Endodermal cell (in vitro differentiated cells): Measurements from ENCODE around the gene RAB34. TPM values are rescaled to one million over a fixed set of nuclear protein-coding genes. Genes with fewer than 3 reads are reported as not detected.

Source experiments
- DNase-seq: peaks from one replicate; pipeline ENCODE4 v3.0.0-alpha.2; 2017
- H3K27ac ChIP-seq: 2 replicates; pipeline ENCODE4 v1.5.1; 2013; ENCODE audit warnings: mild to moderate bottlenecking, low read depth, low read length, moderate library complexity
- H3K27me3 ChIP-seq: 2 replicates; pipeline ENCODE4 v1.6.1; 2013; ENCODE audit warnings: mild to moderate bottlenecking, low read length, moderate library complexity; ENCODE audit not compliant: insufficient read depth, control insufficient read depth, poor library complexity, severe bottlenecking
- H3K36me3 ChIP-seq: 2 replicates; pipeline ENCODE4 v1.7.0; 2013; ENCODE audit warnings: mild to moderate bottlenecking, low read length, moderate library complexity; ENCODE audit not compliant: control insufficient read depth, insufficient read depth
- H3K4me1 ChIP-seq: one replicate; pipeline ENCODE4 v1.7.0; 2013; ENCODE audit warnings: low read length; ENCODE audit not compliant: control insufficient read depth, insufficient read depth
- H3K4me3 ChIP-seq: 2 replicates; pipeline ENCODE4 v1.5.1; 2013; ENCODE audit warnings: mild to moderate bottlenecking, low read length, moderate library complexity
- H3K9ac ChIP-seq: 2 replicates; pipeline ENCODE4 v1.6.1; 2013; ENCODE audit warnings: mild to moderate bottlenecking, low read length, moderate library complexity; ENCODE audit not compliant: poor library complexity, severe bottlenecking; ENCODE audit errors: extremely low read depth
- H3K9me3 ChIP-seq: 2 replicates; pipeline ENCODE4 v1.6.1; 2013; ENCODE audit warnings: mild to moderate bottlenecking, low read length, moderate library complexity; ENCODE audit not compliant: control insufficient read depth
- H3K27ac Mint-ChIP-seq: 2 replicates; pipeline ENCODE4 v1.8.0; 2020; ENCODE audit warnings: mixed read lengths
- H3K27me3 Mint-ChIP-seq: 2 replicates; pipeline ENCODE4 v1.8.0; 2021; ENCODE audit warnings: mild to moderate bottlenecking, mixed read lengths; ENCODE audit not compliant: insufficient read depth
- H3K36me3 Mint-ChIP-seq: 2 replicates; pipeline ENCODE4 v1.8.0; 2020; ENCODE audit warnings: low read depth, mixed read lengths
- H3K4me1 Mint-ChIP-seq: 2 replicates; pipeline ENCODE4 v1.8.0; 2020; ENCODE audit warnings: mixed read lengths
- H3K4me3 Mint-ChIP-seq: 2 replicates; pipeline ENCODE4 v1.8.0; 2020; ENCODE audit warnings: mild to moderate bottlenecking, moderate library complexity, mixed read lengths
- H3K9me3 Mint-ChIP-seq: 2 replicates; pipeline ENCODE4 v1.8.0; 2020; ENCODE audit warnings: mild to moderate bottlenecking, mixed read lengths
- CTCF ChIP-seq: fragments of 200-600 bp; sonication (generic); conservative IDR thresholded peaks from 2 replicates; pipeline ENCODE4 v1.5.0; 2021; ENCODE audit warnings: antibody characterized with exemption, mild to moderate bottlenecking
- WGBS, 2 experiments: methylation state at CpG; one replicate each; pipeline versions ENCODE4 v1.1.5 to v1.1.7; 2013; ENCODE audit warnings: missing lambda C conversion rate in 2 of 2, mixed read lengths in 1 of 2; ENCODE audit not compliant: insufficient coverage in 1 of 2, insufficient read length in 1 of 2; 5-methylcytosine and 5-hydroxymethylcytosine counted together
- total RNA-seq, 2 donors: library from RNA; stranded (reverse); fragmentation: NEBNext Ultra II Directional in 1 of 2; extraction: Animal tissue kit (Norgen Biotek cat#: 25700) in 1 of 2; gene quantifications; 2 replicates in 1 of 2; 3 replicates in 1 of 2; pipeline ENCODE4 v1.2.1, GENCODE V29; 2021

The RAB34 gene
- total RNA-seq, 2 donors from 2014 or later = 111 to 112 TPM

GRCh38 chr17:28712032-28712704, 5.5 kb downstream of the RAB34 start:
- Histone ChIP-seq H3K27ac (peak overlapping the region; percentile 89), H3K4me3 (peak overlapping the region; percentile 73), H3K36me3 (peaks cover 27% of the 10 kb centered on the region), H3K9me3 (no peaks in the 10 kb centered on the region), H3K27me3 (no peaks in the 10 kb centered on the region), H3K4me1 (no peaks in the 10 kb centered on the region), H3K9ac (peak overlapping the region; percentile 91)
- DNase-seq = peak; percentile 93
- Mint-ChIP-seq H3K4me1 (peaks cover 19% of the 10 kb centered on the region), H3K4me3 (peak overlapping the region; percentile 75), H3K36me3 (peaks cover 24% of the 10 kb centered on the region), H3K27me3 (no peaks in the 10 kb centered on the region), H3K9me3 (no peaks in the 10 kb centered on the region), H3K27ac (peak overlapping the region; percentile 98)
- peak; percentile 15 for TF ChIP-seq CTCF
- WGBS, 2 experiments = 19 to 20% methylated on average over 18 to 34 of the region's 34 CpGs

- peak within 1 kb of the TSS; percentile 98 for H3K27ac Mint-ChIP-seq
- TF ChIP-seq CTCF = no peak
- DNase-seq = peak; percentile 93
- no peaks in the 10 kb centered on the region for H3K27me3 Mint-ChIP-seq
- H3K4me3 ChIP-seq = peak within 1 kb of the TSS; percentile 95
- peak within 1 kb of the TSS; percentile 91 for H3K9ac ChIP-seq
- no peaks in the 10 kb centered on the region for H3K27me3 ChIP-seq
- no peaks in the 10 kb centered on the region for H3K9me3 ChIP-seq
- H3K4me1 Mint-ChIP-seq = peaks cover 20% of the 10 kb centered on the region
- no peaks in the 10 kb centered on the region for H3K9me3 Mint-ChIP-seq
- peaks cover 24% of the 10 kb centered on the region for H3K36me3 Mint-ChIP-seq
- 0 to 2% methylated on average over 4 to 20 of the region's 20 CpGs for WGBS, 2 experiments
- peak within 1 kb of the TSS; percentile 98 for H3K27ac ChIP-seq
- peaks cover 27% of the 10 kb centered on the region for H3K36me3 ChIP-seq
- peak within 1 kb of the TSS; percentile 75 for H3K4me3 Mint-ChIP-seq
- no peaks in the 10 kb centered on the region for H3K4me1 ChIP-seq
Observed at GRCh38 chr17:28711723-28712031, 6.0 kb downstream of the RAB34 start, which contains the start of gene PROCA1. Gene PROCA1 (minus strand): TSS chr17:28711888. CDS start chr17:28711660, 228 bp downstream.

- peak overlapping the region; percentile 98 for H3K27ac ChIP-seq
- TF ChIP-seq CTCF = no peak
- peaks cover 27% of the 10 kb centered on the region for H3K36me3 ChIP-seq
- 0% methylated on average over 44 to 74 of the region's 74 CpGs for WGBS, 2 experiments
- Mint-ChIP-seq H3K27ac (peak overlapping the region; percentile 98), H3K36me3 (peaks cover 27% of the 10 kb centered on the region), H3K9me3 (no peaks in the 10 kb centered on the region), H3K27me3 (no peaks in the 10 kb centered on the region), H3K4me1 (peaks cover 16% of the 10 kb centered on the region), H3K4me3 (peak overlapping the region; percentile 75)
- peak overlapping the region; percentile 95 for H3K4me3 ChIP-seq
- peak overlapping the region; percentile 91 for H3K9ac ChIP-seq
- H3K27me3 ChIP-seq = no peaks in the 10 kb centered on the region
- H3K4me1 ChIP-seq = no peaks in the 10 kb centered on the region
- no peaks in the 10 kb centered on the region for H3K9me3 ChIP-seq
- peak; percentile 100 for DNase-seq
Observed at GRCh38 chr17:28710861-28711722, 6.6 kb downstream of the RAB34 start.
